ENCODE measurements around the gene B3GLCT.

GRCh38 chr13:31162151-31163008 is 37.4 kb upstream of the B3GLCT start:
- no peak for TF ChIP-seq CTCF (IDR thresholded peaks at IDR 0.05)
- no peak for TF ChIP-seq POLR2A (IDR thresholded peaks at IDR 0.05)
